ENCODE data around the gene PPFIA3. TPM values are rescaled to one million over a fixed set of nuclear protein-coding genes. Genes with fewer than 3 reads are reported as not detected.

Gene PPFIA3
- total RNA-seq, 1 experiment from 2014 or later, result 27.1 TPM

DNA sequence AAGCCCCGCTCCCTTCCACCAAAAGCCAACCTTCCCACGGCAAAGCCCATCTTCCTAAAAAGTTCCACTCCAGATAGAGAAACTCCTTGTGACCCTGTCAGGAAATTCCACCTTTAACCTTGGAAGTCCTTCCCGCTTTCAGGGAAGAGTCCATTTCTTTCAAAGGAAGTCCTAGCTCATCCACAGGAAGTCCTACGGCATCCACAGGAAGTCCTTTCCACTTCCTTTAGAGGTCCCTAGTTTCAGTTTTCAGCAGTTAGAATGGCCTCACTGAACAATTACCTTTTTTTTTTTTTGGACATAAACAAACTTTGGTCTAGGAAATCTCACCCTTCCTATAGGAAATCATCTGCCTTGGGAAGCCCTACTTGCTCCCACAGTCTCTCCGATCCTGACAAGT lies 69.9 kb downstream of the PPFIA3 start:
- Histone ChIP-seq H3K27me3 (no peaks in the 10 kb centered on the region), H3K4me3 (no peak overlapping the region), H3K9me3 (replicated peaks) (no peaks in the 10 kb centered on the region), H3K4me1 (no peaks in the 10 kb centered on the region), H3K36me3 (no peaks in the 10 kb centered on the region), H3K27ac (no peak overlapping the region)
- no peak for DNase-seq

DNA sequence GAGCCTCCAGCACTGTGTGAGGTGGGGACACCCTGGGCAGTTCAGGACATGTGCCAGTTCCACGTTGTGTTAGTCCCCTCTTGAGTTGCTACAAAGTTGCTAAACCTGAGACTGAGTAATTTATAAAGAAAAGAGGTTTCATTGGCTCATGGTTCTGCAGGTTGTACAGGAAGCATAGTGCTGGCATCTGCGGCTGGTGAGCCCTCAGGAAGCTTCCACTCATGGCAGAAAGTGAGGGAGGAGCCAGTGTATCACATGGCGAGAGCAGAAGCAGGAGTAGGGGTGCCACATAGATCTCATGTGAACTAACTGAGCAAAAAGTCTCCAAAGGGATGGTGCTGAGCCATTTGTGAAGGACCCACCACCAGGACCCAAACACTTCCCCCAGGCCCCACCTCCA lies 71.4 kb downstream of the PPFIA3 start:
- no peak overlapping the region for H3K27ac ChIP-seq
- no peaks in the 10 kb centered on the region for H3K4me1 ChIP-seq
- no peak for DNase-seq
- no peaks in the 10 kb centered on the region for H3K9me3 ChIP-seq (replicated peaks)
- H3K27me3 ChIP-seq, result no peaks in the 10 kb centered on the region
- H3K4me3 ChIP-seq, result no peak overlapping the region
- no peaks in the 10 kb centered on the region for H3K36me3 ChIP-seq

DNA sequence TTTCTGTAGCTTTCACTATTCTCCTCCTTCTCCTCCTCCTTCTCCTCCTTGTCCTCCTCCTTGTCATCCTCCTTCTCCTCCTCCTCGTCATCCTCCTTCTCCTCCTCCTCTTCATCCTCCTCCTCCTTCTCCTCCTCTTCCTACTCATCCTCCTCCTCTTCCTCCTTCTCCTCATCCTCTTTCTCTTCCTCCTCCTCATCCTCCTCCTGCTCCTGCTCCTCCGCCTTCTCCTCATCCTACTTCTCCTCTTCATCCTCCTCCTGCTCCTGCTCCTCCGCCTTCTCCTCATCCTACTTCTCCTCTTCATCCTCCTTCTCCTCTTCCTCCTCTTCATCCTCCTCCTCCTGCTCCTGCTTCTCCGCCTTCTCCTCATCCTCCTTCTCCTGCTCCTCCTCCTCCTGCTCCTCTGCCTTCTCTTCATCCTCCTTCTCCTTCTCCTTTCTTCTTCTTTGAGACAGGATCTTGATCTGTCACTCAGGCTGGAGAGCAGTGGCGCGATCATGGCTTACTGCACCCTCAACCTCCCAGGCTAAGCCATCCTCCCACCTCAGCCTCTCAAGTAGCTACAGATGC lies 74.6 kb downstream of the PPFIA3 start:
- no peaks in the 10 kb centered on the region for H3K4me1 ChIP-seq
- no peak for DNase-seq
- H3K27me3 ChIP-seq, result no peaks in the 10 kb centered on the region
- H3K9me3 ChIP-seq (replicated peaks), result no peaks in the 10 kb centered on the region
- H3K36me3 ChIP-seq, result no peaks in the 10 kb centered on the region
- no peak overlapping the region for H3K4me3 ChIP-seq
- no peak overlapping the region for H3K27ac ChIP-seq

DNA sequence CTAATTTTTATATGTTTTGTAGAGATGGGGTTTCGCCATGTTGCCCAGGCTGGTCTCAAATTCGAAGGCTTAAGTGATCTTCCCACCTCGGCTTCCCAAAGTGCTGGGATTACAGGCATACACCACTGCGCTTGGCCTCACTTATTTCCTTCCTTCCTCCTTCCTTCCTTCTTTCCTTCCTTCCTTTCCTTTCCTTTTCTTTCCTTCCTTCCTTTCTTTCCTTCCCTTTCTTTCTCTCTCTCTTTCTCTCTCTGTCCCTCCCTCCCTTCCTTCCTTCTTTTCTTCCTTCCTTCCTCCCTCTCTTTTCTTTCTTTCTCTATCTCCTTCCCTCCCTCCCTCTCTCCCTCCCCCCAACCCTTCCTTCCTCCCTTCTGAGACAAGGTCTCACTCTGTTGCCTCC lies 75.1 kb downstream of the PPFIA3 start:
- Histone ChIP-seq H3K4me3 (no peak overlapping the region), H3K4me1 (no peaks in the 10 kb centered on the region), H3K9me3 (replicated peaks) (no peaks in the 10 kb centered on the region), H3K27me3 (no peaks in the 10 kb centered on the region), H3K36me3 (no peaks in the 10 kb centered on the region), H3K27ac (no peak overlapping the region)
- DNase-seq, result no peak

DNA sequence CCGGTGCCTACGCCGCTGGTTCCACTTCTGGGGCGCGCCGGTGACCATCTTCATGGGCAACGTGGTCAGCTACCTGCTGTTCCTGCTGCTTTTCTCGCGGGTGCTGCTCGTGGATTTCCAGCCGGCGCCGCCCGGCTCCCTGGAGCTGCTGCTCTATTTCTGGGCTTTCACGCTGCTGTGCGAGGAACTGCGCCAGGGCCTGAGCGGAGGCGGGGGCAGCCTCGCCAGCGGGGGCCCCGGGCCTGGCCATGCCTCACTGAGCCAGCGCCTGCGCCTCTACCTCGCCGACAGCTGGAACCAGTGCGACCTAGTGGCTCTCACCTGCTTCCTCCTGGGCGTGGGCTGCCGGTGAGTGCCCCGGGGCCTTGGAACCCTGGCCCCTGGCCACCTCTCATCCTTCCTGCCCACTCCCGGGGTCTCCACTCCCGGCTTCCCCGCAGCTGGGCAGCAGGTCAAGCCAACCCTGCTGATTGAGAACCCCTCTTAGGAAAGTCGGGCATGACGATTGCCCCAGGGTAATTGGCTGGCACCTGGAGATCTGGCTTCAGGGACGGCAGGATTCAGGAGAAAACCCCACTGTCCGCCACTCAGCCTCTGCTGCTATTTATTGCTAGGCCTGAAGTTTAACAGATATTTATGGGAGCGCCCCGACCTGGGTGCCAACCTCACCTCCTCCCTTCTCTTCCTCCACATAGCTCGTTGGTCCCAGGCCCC lies 77.3 kb downstream of the PPFIA3 start:
- Histone ChIP-seq H3K4me3 (no peak overlapping the region), H3K4me1 (no peaks in the 10 kb centered on the region), H3K27ac (no peak overlapping the region), H3K9me3 (replicated peaks) (no peaks in the 10 kb centered on the region), H3K36me3 (no peaks in the 10 kb centered on the region), H3K27me3 (no peaks in the 10 kb centered on the region)
- no peak for DNase-seq

DNA sequence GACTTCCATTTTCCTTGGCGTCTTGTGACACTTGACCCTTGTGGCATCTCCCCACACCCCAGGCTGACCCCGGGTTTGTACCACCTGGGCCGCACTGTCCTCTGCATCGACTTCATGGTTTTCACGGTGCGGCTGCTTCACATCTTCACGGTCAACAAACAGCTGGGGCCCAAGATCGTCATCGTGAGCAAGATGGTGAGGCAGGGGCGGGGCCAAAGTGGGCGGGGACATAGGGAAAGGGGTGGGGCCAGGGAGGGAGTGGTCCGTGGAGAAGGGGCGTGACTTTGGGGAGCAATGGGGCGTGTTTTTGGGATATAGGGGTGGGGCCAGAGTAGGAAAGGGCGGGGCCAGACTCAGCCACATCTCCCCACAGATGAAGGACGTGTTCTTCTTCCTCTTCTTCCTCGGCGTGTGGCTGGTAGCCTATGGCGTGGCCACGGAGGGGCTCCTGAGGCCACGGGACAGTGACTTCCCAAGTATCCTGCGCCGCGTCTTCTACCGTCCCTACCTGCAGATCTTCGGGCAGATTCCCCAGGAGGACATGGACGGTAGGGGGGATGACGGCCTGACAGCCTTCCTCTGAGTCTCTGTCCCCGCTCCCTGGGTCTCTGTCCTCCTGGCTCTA lies 81.0 kb downstream of the PPFIA3 start:
- Histone ChIP-seq H3K27me3 (no peaks in the 10 kb centered on the region), H3K4me3 (no peak overlapping the region), H3K4me1 (no peaks in the 10 kb centered on the region), H3K27ac (no peak overlapping the region), H3K36me3 (no peaks in the 10 kb centered on the region), H3K9me3 (replicated peaks) (no peaks in the 10 kb centered on the region)
- DNase-seq, result peak; percentile 39

Other genes starting within 250 kb of the PPFIA3 start
- 11.1 and 12.5 TPM in 2 replicates for gene PPP1R15A, start 247.1 kb upstream of the PPFIA3 start, total RNA-seq (2014; rRNA removed; shearing (Covaris generic))
- not detected in 2 replicates for gene TULP2, start 220.8 kb upstream of the PPFIA3 start, total RNA-seq (2014; rRNA removed; shearing (Covaris generic))
- 91.2 and 97.1 TPM in 2 replicates for gene NUCB1, start 219.2 kb upstream of the PPFIA3 start, total RNA-seq (2014; rRNA removed; shearing (Covaris generic))
- gene DHDH, start 185.8 kb upstream of the PPFIA3 start, total RNA-seq (2014; rRNA removed; shearing (Covaris generic)), result not detected in 2 replicates
- 49.1 and 56.9 TPM in 2 replicates for gene BAX, start 164.7 kb upstream of the PPFIA3 start, total RNA-seq (2014; rRNA removed; shearing (Covaris generic))
- gene FTL, start 154.2 kb upstream of the PPFIA3 start, total RNA-seq (2014; rRNA removed; shearing (Covaris generic)), result 1,133 and 1,259 TPM in 2 replicates
- 38.9 and 42.8 TPM in 2 replicates for gene GYS1, start 126.2 kb upstream of the PPFIA3 start, total RNA-seq (2014; rRNA removed; shearing (Covaris generic))
- gene RUVBL2, start 125.7 kb upstream of the PPFIA3 start, total RNA-seq (2014; rRNA removed; shearing (Covaris generic)), result 139 and 152 TPM in 2 replicates
- gene LHB, start 102.5 kb upstream of the PPFIA3 start, total RNA-seq (2014; rRNA removed; shearing (Covaris generic)), result not detected in 2 replicates
- gene CGB3, start 95.2 kb upstream of the PPFIA3 start, total RNA-seq (2014; rRNA removed; shearing (Covaris generic)), result not detected in 2 replicates
- not detected in 2 replicates for gene CGB2, start 87.7 kb upstream of the PPFIA3 start, total RNA-seq (2014; rRNA removed; shearing (Covaris generic))
- not detected in 2 replicates for gene CGB1, start 82.6 kb upstream of the PPFIA3 start, total RNA-seq (2014; rRNA removed; shearing (Covaris generic))
- not detected in 2 replicates for gene CGB5, start 75.7 kb upstream of the PPFIA3 start, total RNA-seq (2014; rRNA removed; shearing (Covaris generic))
- not detected in 2 replicates for gene CGB8, start 70.4 kb upstream of the PPFIA3 start, total RNA-seq (2014; rRNA removed; shearing (Covaris generic))
- not detected in 2 replicates for gene CGB7, start 61.8 kb upstream of the PPFIA3 start, total RNA-seq (2014; rRNA removed; shearing (Covaris generic))
- gene NTF4, start 54.7 kb upstream of the PPFIA3 start, total RNA-seq (2014; rRNA removed; shearing (Covaris generic)), result not detected in 2 replicates
- gene KCNA7, start 46.8 kb upstream of the PPFIA3 start, total RNA-seq (2014; rRNA removed; shearing (Covaris generic)), result not detected in 2 replicates
- 241 and 253 TPM in 2 replicates for gene SNRNP70, start 34.1 kb upstream of the PPFIA3 start, total RNA-seq (2014; rRNA removed; shearing (Covaris generic))
- gene LIN7B, start 5.2 kb upstream of the PPFIA3 start, total RNA-seq (2014; rRNA removed; shearing (Covaris generic)), result 4.1 and 5.0 TPM in 2 replicates
- 0.99 and 1.7 TPM in 2 replicates for gene C19orf73, start 401 bp upstream of the PPFIA3 start, total RNA-seq (2014; rRNA removed; shearing (Covaris generic))
- 2.1 and 3.2 TPM in 2 replicates for gene HRC, start 35.9 kb downstream of the PPFIA3 start, total RNA-seq (2014; rRNA removed; shearing (Covaris generic))
- gene TRPM4, start 38.2 kb downstream of the PPFIA3 start, total RNA-seq (2014; rRNA removed; shearing (Covaris generic)), result 1.2 and 1.8 TPM in 2 replicates
- gene SLC6A16, start 205.6 kb downstream of the PPFIA3 start, total RNA-seq (2014; rRNA removed; shearing (Covaris generic)), result 0.33 and 0.40 TPM in 2 replicates
- gene CD37, start 215.9 kb downstream of the PPFIA3 start, total RNA-seq (2014; rRNA removed; shearing (Covaris generic)), result not detected in 2 replicates
- gene TEAD2, start 242.9 kb downstream of the PPFIA3 start, total RNA-seq (2014; rRNA removed; shearing (Covaris generic)), result 72.1 and 72.3 TPM in 2 replicates
- 0.13 and 0.24 TPM in 2 replicates for gene DKKL1, start 244.3 kb downstream of the PPFIA3 start, total RNA-seq (2014; rRNA removed; shearing (Covaris generic))